Measurements from ENCODE around the gene DOCK7. TPM values are rescaled to one million over a fixed set of nuclear protein-coding genes. Genes with fewer than 3 reads are reported as not detected.

Gene DOCK7
- total and polyA plus RNA-seq, 4 donors = 5.6 to 35.1 (median 21.7) TPM

DNA sequence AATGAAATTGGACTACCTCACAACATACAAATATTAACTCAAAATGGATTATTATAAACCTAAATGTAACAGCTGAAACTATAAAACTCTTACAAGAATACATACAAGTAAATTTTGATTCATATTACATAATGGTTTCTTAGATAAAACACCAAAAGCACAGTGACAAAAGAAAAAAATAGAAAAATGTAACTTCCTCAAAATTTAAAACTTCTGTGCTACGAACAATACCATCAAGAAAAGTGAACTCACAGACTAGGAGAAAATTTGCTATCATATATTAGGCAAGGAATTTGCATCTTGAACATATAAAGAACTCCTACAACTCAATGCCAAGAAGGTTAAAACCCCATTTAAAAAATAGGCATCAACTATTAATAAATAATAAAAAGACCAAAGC is 59.7 kb downstream of the DOCK7 start:
- Histone ChIP-seq H3K27me3 (ENCODE audit: control insufficient read depth in 4 of 4, insufficient read depth in 4 of 4, low read length in 3 of 4) (no peaks in the 10 kb centered on the region), H3K4me3 (ENCODE audit: low read depth in 1 of 3, low read length in 3 of 3) (no peak overlapping the region), H3K4me1 (ENCODE audit: control insufficient read depth in 4 of 4, insufficient read depth in 4 of 4, low read length in 3 of 4) (peaks cover 0 to under 1% (median 0%) of the 10 kb centered on the region in 4 donors), H3K36me3 (ENCODE audit: control insufficient read depth in 4 of 4, insufficient read depth in 3 of 4, low read depth in 1 of 4, low read length in 3 of 4) (peaks cover 2 to 16% (median 9%) of the 10 kb centered on the region in 4 donors), H3K9me3 (ENCODE audit: control insufficient read depth in 4 of 4, low read length in 3 of 4) (no peaks in the 10 kb centered on the region), H3K9ac (ENCODE audit: low read depth in 1 of 2, low read length in 2 of 2) (no peak overlapping the region), H3K27ac (ENCODE audit: low read depth in 1 of 2, low read length in 2 of 2) (no peak overlapping the region)
- TF ChIP-seq ATF3 (IDR thresholded peaks at IDR 0.05) (no peak), RXRA (IDR thresholded peaks at IDR 0.05) (no peak), FOXA1 (IDR thresholded peaks at IDR 0.05) (no peak), NR2F2 (IDR thresholded peaks at IDR 0.05) (no peak), SP1 (IDR thresholded peaks at IDR 0.05) (no peak), TAF1 (conservative IDR thresholded peaks at IDR 0.05) (no peak), EGR1 (IDR thresholded peaks at IDR 0.05; ENCODE audit: low read depth in 2 of 2) (no peak)
- WGBS = 96% methylated on average over 1 of the region's 1 CpG
- DNase-seq (ENCODE audit: low spot score) = no peak

DNA sequence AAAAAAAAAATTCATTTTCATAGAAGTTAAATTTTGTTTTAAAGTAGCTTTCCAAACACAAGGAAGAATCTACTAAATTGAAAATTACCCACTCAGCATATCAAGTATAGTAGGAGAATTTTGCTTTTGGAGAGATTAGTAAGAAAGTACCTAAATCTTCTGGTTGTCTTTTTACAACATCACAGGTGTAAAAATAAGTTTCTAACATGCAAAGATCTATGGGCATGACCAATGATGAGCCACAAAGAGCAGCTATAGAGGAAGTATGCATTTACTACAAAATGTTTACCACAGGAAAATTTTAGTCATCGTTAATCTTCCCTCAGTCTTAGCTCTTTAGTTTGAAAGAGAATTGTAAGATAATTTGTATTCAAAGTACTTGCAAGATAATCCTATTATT is 62.8 kb downstream of the DOCK7 start:
- 86% methylated on average over 1 of the region's 1 CpG for WGBS
- Histone ChIP-seq H3K4me3 (ENCODE audit: low read depth in 1 of 3, low read length in 3 of 3) (no peak overlapping the region), H3K4me1 (ENCODE audit: control insufficient read depth in 4 of 4, insufficient read depth in 4 of 4, low read length in 3 of 4) (peaks cover 2 to 8% (median 2%) of the 10 kb centered on the region in 4 donors), H3K36me3 (ENCODE audit: control insufficient read depth in 4 of 4, insufficient read depth in 3 of 4, low read depth in 1 of 4, low read length in 3 of 4) (peaks cover 0 to 5% (median 2%) of the 10 kb centered on the region in 4 donors), H3K9me3 (ENCODE audit: control insufficient read depth in 4 of 4, low read length in 3 of 4) (no peaks in the 10 kb centered on the region), H3K27ac (ENCODE audit: low read depth in 1 of 2, low read length in 2 of 2) (no peak overlapping the region), H3K27me3 (ENCODE audit: control insufficient read depth in 4 of 4, insufficient read depth in 4 of 4, low read length in 3 of 4) (no peaks in the 10 kb centered on the region), H3K9ac (ENCODE audit: low read depth in 1 of 2, low read length in 2 of 2) (no peak overlapping the region)
- TF ChIP-seq GABPA (IDR thresholded peaks at IDR 0.05 in 1 of 2, conservative IDR thresholded peaks at IDR 0.05 in 1 of 2) (no peak), FOXA1 (IDR thresholded peaks at IDR 0.05) (no peak), JUND (IDR thresholded peaks at IDR 0.05) (no peak), RXRA (IDR thresholded peaks at IDR 0.05) (no peak), FOXA2 (IDR thresholded peaks at IDR 0.05) (no peak), YY1 (IDR thresholded peaks at IDR 0.05) (no peak), TAF1 (conservative IDR thresholded peaks at IDR 0.05) (no peak), SP1 (IDR thresholded peaks at IDR 0.05) (no peak), ZBTB33 (IDR thresholded peaks at IDR 0.05) (no peak), EGR1 (IDR thresholded peaks at IDR 0.05; ENCODE audit: low read depth in 2 of 2) (no peak)
- TF ChIP-seq, protein P1, sequence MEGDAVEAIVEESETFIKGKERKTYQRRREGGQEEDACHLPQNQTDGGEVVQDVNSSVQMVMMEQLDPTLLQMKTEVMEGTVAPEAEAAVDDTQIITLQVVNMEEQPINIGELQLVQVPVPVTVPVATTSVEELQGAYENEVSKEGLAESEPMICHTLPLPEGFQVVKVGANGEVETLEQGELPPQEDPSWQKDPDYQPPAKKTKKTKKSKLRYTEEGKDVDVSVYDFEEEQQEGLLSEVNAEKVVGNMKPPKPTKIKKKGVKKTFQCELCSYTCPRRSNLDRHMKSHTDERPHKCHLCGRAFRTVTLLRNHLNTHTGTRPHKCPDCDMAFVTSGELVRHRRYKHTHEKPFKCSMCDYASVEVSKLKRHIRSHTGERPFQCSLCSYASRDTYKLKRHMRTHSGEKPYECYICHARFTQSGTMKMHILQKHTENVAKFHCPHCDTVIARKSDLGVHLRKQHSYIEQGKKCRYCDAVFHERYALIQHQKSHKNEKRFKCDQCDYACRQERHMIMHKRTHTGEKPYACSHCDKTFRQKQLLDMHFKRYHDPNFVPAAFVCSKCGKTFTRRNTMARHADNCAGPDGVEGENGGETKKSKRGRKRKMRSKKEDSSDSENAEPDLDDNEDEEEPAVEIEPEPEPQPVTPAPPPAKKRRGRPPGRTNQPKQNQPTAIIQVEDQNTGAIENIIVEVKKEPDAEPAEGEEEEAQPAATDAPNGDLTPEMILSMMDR (IDR thresholded peaks at IDR 0.05; ENCODE audit: low read depth, low read length, missing input control) = no peak
- no peak for DNase-seq (ENCODE audit: low spot score)

DNA sequence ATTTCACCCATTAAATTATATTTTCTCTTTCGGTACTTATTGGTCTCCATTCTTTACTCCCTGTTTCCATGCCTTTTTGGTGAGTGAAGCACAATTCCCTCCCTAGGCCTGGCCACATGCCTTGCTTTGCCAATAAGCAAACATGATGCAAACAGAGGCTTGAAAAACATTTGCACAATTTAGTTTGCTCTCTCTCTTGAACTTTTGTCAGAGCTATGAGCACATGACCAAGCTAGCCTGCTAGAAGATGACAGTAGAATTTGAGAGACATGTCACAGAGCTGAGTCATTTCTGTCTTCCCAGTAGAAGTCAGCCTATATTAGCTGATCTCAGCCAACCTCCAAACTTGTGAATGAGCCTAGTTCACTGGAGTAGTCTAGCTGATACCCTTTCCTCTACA is 66.3 kb downstream of the DOCK7 start:
- Histone ChIP-seq H3K4me1 (ENCODE audit: control insufficient read depth in 4 of 4, insufficient read depth in 4 of 4, low read length in 3 of 4) (peaks cover 2 to 8% (median 2%) of the 10 kb centered on the region in 4 donors), H3K27ac (ENCODE audit: low read depth in 1 of 2, low read length in 2 of 2) (peak overlapping the region; percentile 59 to 61), H3K4me3 (ENCODE audit: low read depth in 1 of 3, low read length in 3 of 3) (no peak overlapping the region), H3K9ac (ENCODE audit: low read depth in 1 of 2, low read length in 2 of 2) (peak overlapping the region in 1 of 2 donors; percentile 36), H3K27me3 (ENCODE audit: control insufficient read depth in 4 of 4, insufficient read depth in 4 of 4, low read length in 3 of 4) (no peaks in the 10 kb centered on the region), H3K36me3 (ENCODE audit: control insufficient read depth in 4 of 4, insufficient read depth in 3 of 4, low read depth in 1 of 4, low read length in 3 of 4) (peaks cover 2 to 6% (median 3%) of the 10 kb centered on the region in 4 donors), H3K9me3 (ENCODE audit: control insufficient read depth in 4 of 4, low read length in 3 of 4) (no peaks in the 10 kb centered on the region)
- 45% methylated on average over 1 of the region's 1 CpG for WGBS
- DNase-seq (ENCODE audit: low spot score) = no peak
- TF ChIP-seq SP1 (IDR thresholded peaks at IDR 0.05) = peak; percentile 84
- peak; percentile 58 to 64 for TF ChIP-seq RAD21 (IDR thresholded peaks at IDR 0.05)
- peak; percentile 64 for TF ChIP-seq HNF4G (IDR thresholded peaks at IDR 0.05)
- TF ChIP-seq JUND (IDR thresholded peaks at IDR 0.05) = peak; percentile 98
- TF ChIP-seq, protein P2, sequence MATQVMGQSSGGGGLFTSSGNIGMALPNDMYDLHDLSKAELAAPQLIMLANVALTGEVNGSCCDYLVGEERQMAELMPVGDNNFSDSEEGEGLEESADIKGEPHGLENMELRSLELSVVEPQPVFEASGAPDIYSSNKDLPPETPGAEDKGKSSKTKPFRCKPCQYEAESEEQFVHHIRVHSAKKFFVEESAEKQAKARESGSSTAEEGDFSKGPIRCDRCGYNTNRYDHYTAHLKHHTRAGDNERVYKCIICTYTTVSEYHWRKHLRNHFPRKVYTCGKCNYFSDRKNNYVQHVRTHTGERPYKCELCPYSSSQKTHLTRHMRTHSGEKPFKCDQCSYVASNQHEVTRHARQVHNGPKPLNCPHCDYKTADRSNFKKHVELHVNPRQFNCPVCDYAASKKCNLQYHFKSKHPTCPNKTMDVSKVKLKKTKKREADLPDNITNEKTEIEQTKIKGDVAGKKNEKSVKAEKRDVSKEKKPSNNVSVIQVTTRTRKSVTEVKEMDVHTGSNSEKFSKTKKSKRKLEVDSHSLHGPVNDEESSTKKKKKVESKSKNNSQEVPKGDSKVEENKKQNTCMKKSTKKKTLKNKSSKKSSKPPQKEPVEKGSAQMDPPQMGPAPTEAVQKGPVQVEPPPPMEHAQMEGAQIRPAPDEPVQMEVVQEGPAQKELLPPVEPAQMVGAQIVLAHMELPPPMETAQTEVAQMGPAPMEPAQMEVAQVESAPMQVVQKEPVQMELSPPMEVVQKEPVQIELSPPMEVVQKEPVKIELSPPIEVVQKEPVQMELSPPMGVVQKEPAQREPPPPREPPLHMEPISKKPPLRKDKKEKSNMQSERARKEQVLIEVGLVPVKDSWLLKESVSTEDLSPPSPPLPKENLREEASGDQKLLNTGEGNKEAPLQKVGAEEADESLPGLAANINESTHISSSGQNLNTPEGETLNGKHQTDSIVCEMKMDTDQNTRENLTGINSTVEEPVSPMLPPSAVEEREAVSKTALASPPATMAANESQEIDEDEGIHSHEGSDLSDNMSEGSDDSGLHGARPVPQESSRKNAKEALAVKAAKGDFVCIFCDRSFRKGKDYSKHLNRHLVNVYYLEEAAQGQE (IDR thresholded peaks at IDR 0.05) = peak; percentile 90
- peak; percentile 89 to 90 for TF ChIP-seq HNF4A (conservative IDR thresholded peaks at IDR 0.05)
- peak; percentile 79 for TF ChIP-seq FOXA2 (IDR thresholded peaks at IDR 0.05)
- TF ChIP-seq EGR1 (IDR thresholded peaks at IDR 0.05; ENCODE audit: low read depth in 2 of 2) = peak in 1 of 2 donors; percentile 63
- peak; percentile 73 for TF ChIP-seq FOXA1 (IDR thresholded peaks at IDR 0.05)
- TF ChIP-seq TAF1 (conservative IDR thresholded peaks at IDR 0.05) = peak; percentile 52
- TF ChIP-seq YY1 (IDR thresholded peaks at IDR 0.05) = peak; percentile 94
- TF ChIP-seq MAX (IDR thresholded peaks at IDR 0.05) = peak; percentile 94
- peak; percentile 91 to 93 for TF ChIP-seq RXRA (IDR thresholded peaks at IDR 0.05)
- peak; percentile 99 for TF ChIP-seq ATF3 (IDR thresholded peaks at IDR 0.05)
- peak in 1 of 2 donors; percentile 29 for TF ChIP-seq GABPA (IDR thresholded peaks at IDR 0.05 in 1 of 2, conservative IDR thresholded peaks at IDR 0.05 in 1 of 2)

Data from liver (tissue), 9 donors.